Kidney epithelial cell (primary cell): ENCODE measurements around the gene CLEC2L. TPM values are rescaled to one million over a fixed set of nuclear protein-coding genes. Genes with fewer than 3 reads are reported as not detected.

Experiments
- DNase-seq: peaks from one replicate; pipeline ENCODE4 v3.0.0-alpha.2; 2010; ENCODE audit warnings: low read depth
- H3K27me3 ChIP-seq: 2 replicates; pipeline ENCODE4 v1.6.0; 2011; ENCODE audit warnings: low read length; ENCODE audit not compliant: control insufficient read depth, insufficient read depth
- H3K36me3 ChIP-seq: 2 replicates; pipeline ENCODE4 v1.5.1; 2011; ENCODE audit warnings: low read length; ENCODE audit not compliant: control insufficient read depth, insufficient read depth
- H3K4me3 ChIP-seq: 2 replicates; pipeline ENCODE4 v1.5.1; 2011; ENCODE audit warnings: low read depth, mild to moderate bottlenecking, control low read depth, low read length
- total RNA-seq: library from RNA; depleted of rRNA; stranded (reverse); fragments of >200 nt; gene quantifications from 2 replicates; pipeline ENCODE4 v1.2.3, GENCODE V29; 2015
- TF ChIP-seq, protein P1 (sequence below): IDR thresholded peaks from 2 replicates; pipeline ENCODE4 v1.5.1; 2011; ENCODE audit warnings: mild to moderate bottlenecking, moderate library complexity, low read length, control low read depth, inconsistent platforms; ENCODE audit not compliant: insufficient read depth, poor library complexity, severe bottlenecking

Gene CLEC2L
- total RNA-seq, 1 donor from 2014 or later = not detected

- Histone ChIP-seq H3K36me3 (peaks cover 4% of the 10 kb centered on the region), H3K4me3 (no peak overlapping the region), H3K27me3 (no peaks in the 10 kb centered on the region)
- TF ChIP-seq, protein P1, sequence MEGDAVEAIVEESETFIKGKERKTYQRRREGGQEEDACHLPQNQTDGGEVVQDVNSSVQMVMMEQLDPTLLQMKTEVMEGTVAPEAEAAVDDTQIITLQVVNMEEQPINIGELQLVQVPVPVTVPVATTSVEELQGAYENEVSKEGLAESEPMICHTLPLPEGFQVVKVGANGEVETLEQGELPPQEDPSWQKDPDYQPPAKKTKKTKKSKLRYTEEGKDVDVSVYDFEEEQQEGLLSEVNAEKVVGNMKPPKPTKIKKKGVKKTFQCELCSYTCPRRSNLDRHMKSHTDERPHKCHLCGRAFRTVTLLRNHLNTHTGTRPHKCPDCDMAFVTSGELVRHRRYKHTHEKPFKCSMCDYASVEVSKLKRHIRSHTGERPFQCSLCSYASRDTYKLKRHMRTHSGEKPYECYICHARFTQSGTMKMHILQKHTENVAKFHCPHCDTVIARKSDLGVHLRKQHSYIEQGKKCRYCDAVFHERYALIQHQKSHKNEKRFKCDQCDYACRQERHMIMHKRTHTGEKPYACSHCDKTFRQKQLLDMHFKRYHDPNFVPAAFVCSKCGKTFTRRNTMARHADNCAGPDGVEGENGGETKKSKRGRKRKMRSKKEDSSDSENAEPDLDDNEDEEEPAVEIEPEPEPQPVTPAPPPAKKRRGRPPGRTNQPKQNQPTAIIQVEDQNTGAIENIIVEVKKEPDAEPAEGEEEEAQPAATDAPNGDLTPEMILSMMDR = no peak
- DNase-seq = no peak
Observed at GRCh38 chr7:139571190-139571589, 47.7 kb downstream of the CLEC2L start.

DNA sequence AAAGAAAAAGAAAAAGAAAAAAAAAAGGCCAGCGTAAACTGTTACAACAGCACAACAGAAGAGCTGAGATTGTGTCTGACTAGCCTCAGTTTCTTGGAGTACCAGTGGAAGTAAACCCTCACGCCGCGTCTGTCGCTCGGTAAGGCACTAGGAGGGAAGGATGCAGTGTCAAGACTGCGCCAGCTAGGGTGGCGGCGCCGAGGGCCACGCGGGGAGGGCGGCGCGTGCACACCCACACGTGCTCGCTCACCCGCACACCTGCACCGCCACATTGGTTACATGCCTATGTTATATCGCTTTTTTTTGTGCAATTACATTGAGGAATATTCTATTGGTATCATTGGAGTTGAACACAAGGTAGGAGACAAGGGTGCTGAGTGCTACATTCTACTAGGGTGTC, 48.2 kb downstream of the CLEC2L start:
- Histone ChIP-seq H3K27me3 (no peaks in the 10 kb centered on the region), H3K36me3 (peaks cover 4% of the 10 kb centered on the region), H3K4me3 (no peak overlapping the region)
- DNase-seq = no peak
- TF ChIP-seq, protein P1 = no peak

GRCh38 chr7:139572071-139572470, 48.6 kb downstream of the CLEC2L start:
- no peak for DNase-seq
- Histone ChIP-seq H3K4me3 (no peak overlapping the region), H3K36me3 (peaks cover 2% of the 10 kb centered on the region), H3K27me3 (no peaks in the 10 kb centered on the region)
- TF ChIP-seq, protein P1 = no peak

DNA sequence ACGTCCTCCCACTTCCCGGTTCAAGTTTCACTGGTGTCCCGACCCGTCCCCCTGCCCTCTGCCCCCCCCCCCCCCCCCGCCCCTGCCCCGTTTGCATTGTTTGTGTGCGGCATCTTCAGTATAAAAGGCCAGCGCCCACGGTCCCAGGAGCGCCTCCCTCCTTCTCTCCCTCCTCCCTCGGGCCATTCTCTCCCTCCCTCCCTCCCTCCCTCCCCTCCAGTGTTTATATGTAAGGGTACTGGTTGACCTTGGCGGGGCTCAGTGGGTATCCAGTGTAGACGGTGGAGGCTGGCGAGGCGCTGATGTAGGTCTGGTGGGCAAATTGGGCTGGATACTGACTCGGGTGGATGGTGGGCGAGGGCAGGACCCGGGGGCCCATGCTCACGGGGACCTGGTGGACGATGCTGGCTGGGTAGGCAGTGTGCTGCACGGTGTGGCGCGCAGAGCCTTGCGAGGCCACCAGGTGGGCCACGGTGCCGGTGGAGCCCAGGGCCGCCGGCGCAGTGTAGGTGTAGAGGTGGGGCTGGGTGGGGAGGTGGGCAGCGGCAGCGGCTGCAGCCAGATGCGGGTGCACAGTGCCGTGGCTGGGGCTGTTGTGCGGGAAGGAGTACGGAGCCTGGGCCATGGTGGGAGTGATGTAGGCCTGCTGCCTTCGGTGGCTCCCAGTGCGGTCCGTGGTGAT, 49.4 kb downstream of the CLEC2L start:
- H3K27me3 ChIP-seq = no peaks in the 10 kb centered on the region
- TF ChIP-seq, protein P1 = no peak
- H3K4me3 ChIP-seq = no peak overlapping the region
- DNase-seq = no peak
- peaks cover 2% of the 10 kb centered on the region for H3K36me3 ChIP-seq

DNA sequence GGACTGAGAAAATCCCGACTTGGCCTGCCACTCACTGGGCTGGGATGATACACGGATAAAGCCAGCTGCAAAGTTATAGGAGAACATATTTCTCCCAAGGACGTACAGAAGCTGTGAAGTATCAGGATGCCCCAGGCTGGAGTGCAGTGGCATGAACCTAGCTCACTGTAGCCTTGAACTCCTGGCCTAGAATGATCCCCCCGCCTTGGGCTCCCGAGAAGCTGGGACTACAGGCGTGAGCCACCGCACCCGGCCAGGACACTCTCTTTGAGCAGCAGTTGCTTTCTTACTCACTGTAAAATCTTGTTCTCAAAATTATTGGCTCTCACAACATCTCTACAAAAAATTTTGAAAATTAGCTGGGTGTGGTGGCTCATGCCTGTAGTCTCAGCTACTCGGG, 50.4 kb downstream of the CLEC2L start:
- no peaks in the 10 kb centered on the region for H3K27me3 ChIP-seq
- H3K36me3 ChIP-seq = peaks cover 2% of the 10 kb centered on the region
- no peak for DNase-seq
- no peak overlapping the region for H3K4me3 ChIP-seq
- TF ChIP-seq, protein P1 = no peak
